Loucy (cell line): Measurements from ENCODE around the gene KYNU.

Source experiments
- H2AFZ ChIP-seq: fragments of 200-600 bp; sonication (generic); 2 replicates; pipeline ENCODE4 v1.6.0; 2016; ENCODE audit warnings: antibody characterized with exemption, mild to moderate bottlenecking, low read length, moderate library complexity
- H3F3A ChIP-seq: fragments of 200-600 bp; 2 replicates; pipeline ENCODE4 v1.6.0; 2016; ENCODE audit warnings: antibody characterized with exemption, low read depth, mild to moderate bottlenecking
- H3K27me3 ChIP-seq: fragments of 200-600 bp; sonication (generic); 2 replicates; pipeline ENCODE4 v1.6.1; 2014; ENCODE audit warnings: low read length, mild to moderate bottlenecking; ENCODE audit not compliant: insufficient read depth, poor library complexity, severe bottlenecking
- H3K36me3 ChIP-seq: fragments of 200-600 bp; sonication (generic); 2 replicates; pipeline ENCODE4 v1.6.1; 2016; ENCODE audit warnings: low read length; ENCODE audit not compliant: insufficient read depth
- H3K4me1 ChIP-seq: fragments of 200-600 bp; sonication (generic); 2 replicates; pipeline ENCODE4 v1.5.1; 2014; ENCODE audit warnings: low read length, mild to moderate bottlenecking; ENCODE audit not compliant: insufficient read depth, poor library complexity, severe bottlenecking
- H3K4me2 ChIP-seq: fragments of 200-600 bp; sonication (generic); 2 replicates; pipeline ENCODE4 v1.6.0; 2014; ENCODE audit warnings: antibody characterized with exemption, low read length, low read depth, mild to moderate bottlenecking; ENCODE audit not compliant: poor library complexity, severe bottlenecking
- H3K4me3 ChIP-seq: fragments of 200-600 bp; sonication (generic); 2 replicates; pipeline ENCODE4 v1.5.1; 2014; ENCODE audit warnings: low read length, mild to moderate bottlenecking, mixed read lengths; ENCODE audit not compliant: poor library complexity, severe bottlenecking
- H3K79me2 ChIP-seq: fragments of 200-600 bp; sonication (generic); 2 replicates; pipeline ENCODE4 v1.6.1; 2014; ENCODE audit warnings: low read length; ENCODE audit not compliant: insufficient read depth
- H3K9ac ChIP-seq: fragments of 200-600 bp; sonication (generic); 2 replicates; pipeline ENCODE4 v1.6.0; 2014; ENCODE audit warnings: mild to moderate bottlenecking, low read depth, low read length, moderate library complexity; ENCODE audit not compliant: poor library complexity, severe bottlenecking
- H3K9me2 ChIP-seq: fragments of 200-600 bp; sonication (generic); replicated peaks from 2 replicates; pipeline ENCODE4 v1.6.1; 2016; ENCODE audit warnings: low read depth, low read length, mixed read lengths
- H3K9me3 ChIP-seq: fragments of 200-600 bp; sonication (generic); 2 replicates; pipeline ENCODE4 v1.6.1; 2014; ENCODE audit warnings: mild to moderate bottlenecking, antibody characterized with exemption, low read length, low read depth; ENCODE audit not compliant: insufficient read depth
- H4K20me1 ChIP-seq: fragments of 200-600 bp; sonication (generic); 2 replicates; pipeline ENCODE4 v1.6.0; 2014; ENCODE audit warnings: antibody characterized with exemption, low read length, mild to moderate bottlenecking; ENCODE audit not compliant: insufficient read depth, poor library complexity, severe bottlenecking
- EZH2phosphoT487 ChIP-seq: fragments of 200-600 bp; IDR thresholded peaks from 2 replicates; pipeline ENCODE4 v1.6.1; 2018; ENCODE audit warnings: antibody characterized with exemption, mild to moderate bottlenecking, moderate library complexity, borderline replicate concordance
- TF ChIP-seq, protein P1 (sequence below): fragments of 200-600 bp; sonication (generic); conservative IDR thresholded peaks from 2 replicates; pipeline ENCODE4 v1.5.1; 2014; ENCODE audit warnings: mild to moderate bottlenecking, antibody characterized with exemption, low read length

KYNU gene

DNA sequence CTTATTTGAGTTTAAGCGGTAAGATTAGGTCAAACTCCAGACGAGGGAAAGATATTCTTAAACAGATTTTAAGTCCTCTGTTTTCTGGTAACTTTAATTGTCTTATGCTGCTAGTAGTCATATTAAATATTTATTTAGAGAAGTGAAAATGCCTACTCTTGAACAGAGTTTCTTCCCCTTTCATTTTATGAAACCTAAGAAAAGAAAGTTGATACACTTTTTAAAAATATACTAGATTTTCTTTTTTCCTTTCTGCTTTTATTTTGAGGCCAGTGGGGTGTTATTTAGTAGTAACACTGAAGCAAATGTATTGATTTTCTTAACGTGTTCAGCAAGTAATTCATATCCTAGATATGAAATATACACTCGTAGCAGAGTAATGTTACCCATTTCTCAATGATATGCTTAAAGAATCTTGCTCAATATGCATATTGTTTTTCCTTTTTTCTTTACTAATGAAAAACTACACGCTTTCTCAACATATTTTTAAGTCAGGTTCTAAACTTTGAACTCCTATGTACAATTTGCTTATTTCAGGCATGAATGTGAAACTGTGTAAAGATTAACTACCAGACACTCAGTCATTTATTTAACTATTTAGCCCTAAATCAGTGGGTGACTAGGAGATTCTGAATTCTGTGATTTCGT, 691 bp downstream of the KYNU start:
- no peak for TF ChIP-seq EZH2phosphoT487
- TF ChIP-seq, protein P1, sequence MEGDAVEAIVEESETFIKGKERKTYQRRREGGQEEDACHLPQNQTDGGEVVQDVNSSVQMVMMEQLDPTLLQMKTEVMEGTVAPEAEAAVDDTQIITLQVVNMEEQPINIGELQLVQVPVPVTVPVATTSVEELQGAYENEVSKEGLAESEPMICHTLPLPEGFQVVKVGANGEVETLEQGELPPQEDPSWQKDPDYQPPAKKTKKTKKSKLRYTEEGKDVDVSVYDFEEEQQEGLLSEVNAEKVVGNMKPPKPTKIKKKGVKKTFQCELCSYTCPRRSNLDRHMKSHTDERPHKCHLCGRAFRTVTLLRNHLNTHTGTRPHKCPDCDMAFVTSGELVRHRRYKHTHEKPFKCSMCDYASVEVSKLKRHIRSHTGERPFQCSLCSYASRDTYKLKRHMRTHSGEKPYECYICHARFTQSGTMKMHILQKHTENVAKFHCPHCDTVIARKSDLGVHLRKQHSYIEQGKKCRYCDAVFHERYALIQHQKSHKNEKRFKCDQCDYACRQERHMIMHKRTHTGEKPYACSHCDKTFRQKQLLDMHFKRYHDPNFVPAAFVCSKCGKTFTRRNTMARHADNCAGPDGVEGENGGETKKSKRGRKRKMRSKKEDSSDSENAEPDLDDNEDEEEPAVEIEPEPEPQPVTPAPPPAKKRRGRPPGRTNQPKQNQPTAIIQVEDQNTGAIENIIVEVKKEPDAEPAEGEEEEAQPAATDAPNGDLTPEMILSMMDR = no peak
- H3K36me3 ChIP-seq = no peaks in the 10 kb centered on the region
- H4K20me1 ChIP-seq = no peaks in the 10 kb centered on the region
- no peaks in the 10 kb centered on the region for H3K79me2 ChIP-seq
- no peaks in the 10 kb centered on the region for H3F3A ChIP-seq
- H2AFZ ChIP-seq = no peak overlapping the region
- H3K4me3 ChIP-seq = no peak overlapping the region
- H3K4me1 ChIP-seq = no peaks in the 10 kb centered on the region
- no peaks in the 10 kb centered on the region for H3K9me3 ChIP-seq
- H3K4me2 ChIP-seq = no peak overlapping the region
- no peaks in the 10 kb centered on the region for H3K27me3 ChIP-seq
- no peak overlapping the region for H3K9ac ChIP-seq
- H3K9me2 ChIP-seq = no peaks in the 10 kb centered on the region

DNA sequence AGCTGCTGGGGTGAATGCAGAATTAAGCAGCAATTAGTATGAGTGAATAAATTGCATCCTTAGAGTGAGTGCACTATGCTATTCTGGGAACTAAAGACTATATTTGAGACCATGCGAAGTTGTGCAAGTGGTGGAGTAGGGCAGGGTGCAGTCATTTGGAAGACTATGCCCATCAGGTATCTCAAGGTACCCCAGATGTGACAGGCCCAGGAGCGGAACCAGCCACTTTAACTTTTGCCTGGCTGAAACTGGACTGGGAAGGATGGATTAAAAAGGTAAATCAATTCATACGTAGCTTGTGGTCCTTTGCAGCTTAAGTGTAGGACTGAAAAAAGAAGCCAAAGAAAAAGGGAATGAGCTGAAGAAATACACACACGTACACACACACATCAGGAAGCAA, 1.7 kb downstream of the KYNU start:
- no peaks in the 10 kb centered on the region for H3K9me2 ChIP-seq
- no peaks in the 10 kb centered on the region for H4K20me1 ChIP-seq
- TF ChIP-seq EZH2phosphoT487 = no peak
- TF ChIP-seq, protein P1 = no peak
- H3K9ac ChIP-seq = no peak overlapping the region
- H3K27me3 ChIP-seq = no peaks in the 10 kb centered on the region
- no peaks in the 10 kb centered on the region for H3K9me3 ChIP-seq
- no peaks in the 10 kb centered on the region for H3K36me3 ChIP-seq
- no peaks in the 10 kb centered on the region for H3K79me2 ChIP-seq
- H2AFZ ChIP-seq = no peak overlapping the region
- no peak overlapping the region for H3K4me3 ChIP-seq
- H3F3A ChIP-seq = no peaks in the 10 kb centered on the region
- H3K4me2 ChIP-seq = no peak overlapping the region
- H3K4me1 ChIP-seq = no peaks in the 10 kb centered on the region

DNA sequence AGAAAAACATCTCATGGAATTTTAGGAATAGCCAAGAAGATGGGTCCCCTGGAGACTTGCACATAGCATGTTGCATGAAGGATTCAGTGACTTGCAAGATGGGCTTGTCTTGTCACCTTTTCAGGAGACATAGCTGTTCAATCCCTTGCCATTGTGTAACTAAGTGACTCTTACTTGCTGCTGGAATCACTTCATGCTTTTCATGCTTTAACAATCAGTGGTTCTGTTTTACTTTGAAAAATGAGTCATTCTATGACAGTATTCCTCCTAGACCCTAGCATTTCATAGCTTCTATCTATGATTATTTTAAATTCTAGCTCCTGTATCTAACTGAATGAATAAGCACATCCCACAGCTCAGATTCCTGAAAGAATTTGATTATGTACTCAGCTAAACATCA, 2.8 kb downstream of the KYNU start:
- H3K4me2 ChIP-seq = no peak overlapping the region
- no peak overlapping the region for H3K9ac ChIP-seq
- H3K36me3 ChIP-seq = no peaks in the 10 kb centered on the region

More for the DNA sequence above, 2.8 kb downstream of the KYNU start:
- H3K79me2 ChIP-seq = no peaks in the 10 kb centered on the region
- no peaks in the 10 kb centered on the region for H3K4me1 ChIP-seq
- H4K20me1 ChIP-seq = no peaks in the 10 kb centered on the region
- H3K27me3 ChIP-seq = no peaks in the 10 kb centered on the region
- H3K9me3 ChIP-seq = no peaks in the 10 kb centered on the region
- H3F3A ChIP-seq = no peaks in the 10 kb centered on the region
- no peak overlapping the region for H3K4me3 ChIP-seq
- TF ChIP-seq EZH2phosphoT487 = no peak
- TF ChIP-seq, protein P1 = no peak
- no peak overlapping the region for H2AFZ ChIP-seq
- no peaks in the 10 kb centered on the region for H3K9me2 ChIP-seq
